ENCODE results near the gene CC2D2B. TPM values are rescaled to one million over a fixed set of nuclear protein-coding genes. Genes with fewer than 3 reads are reported as not detected.

CC2D2B gene
- total RNA-seq, 1 experiment from 2014 or later: 0.46 TPM

Other genes with a start within 250 kb of the CC2D2B start
- 25.4 and 37.7 TPM in 2 replicates for gene TCTN3, start 214.0 kb upstream of the CC2D2B start, total RNA-seq (2014; rRNA removed; shearing (Covaris generic); ENCODE audit: low replicate concordance)
- gene ENTPD1, start 151.8 kb upstream of the CC2D2B start, total RNA-seq (2014; rRNA removed; shearing (Covaris generic); ENCODE audit: low replicate concordance): not detected in 2 replicates
- 1.4 and 4.2 TPM in 2 replicates for gene CCNJ, start 135.6 kb downstream of the CC2D2B start, total RNA-seq (2014; rRNA removed; shearing (Covaris generic); ENCODE audit: low replicate concordance)
- gene ZNF518A, start 222.3 kb downstream of the CC2D2B start, total RNA-seq (2014; rRNA removed; shearing (Covaris generic); ENCODE audit: low replicate concordance): 1.4 and 2.0 TPM in 2 replicates